GM12878 (cell line): ENCODE data around the gene NADSYN1. TPM values are rescaled to one million over a fixed set of nuclear protein-coding genes. Genes with fewer than 3 reads are reported as not detected.

Experiments used
- ATAC-seq: fragments of 200-7000 bp; cut with Tn5 transposase; 3 replicates; pipeline ENCODE4 v1.9.1; 2020; ENCODE audit warnings: mild to moderate bottlenecking, moderate library complexity
- BruUV-seq: library from RNA; stranded (reverse); fragments of 400-500 nt; replicated peaks from 2 replicates; lab custom pipeline; 2021; lab: Mats Ljungman, UMichigan
- CTCF ChIA-PET: fragments of 300-600 bp; sonication (Branson Sonifier 250); formaldehyde crosslinking; extraction: SDS; loops from one replicate; lab custom pipeline; 2021; ENCODE audit warnings: inconsistent platforms; lab: Yijun Ruan, JAX
- POLR2A ChIA-PET: fragments of 350-600 bp; formaldehyde crosslinking; extraction: SDS; loops from one replicate; lab custom pipeline; 2021; ENCODE audit warnings: inconsistent platforms; lab: Charles Lee
- RAD21 ChIA-PET: fragments of 300-600 bp; sonication (Branson Sonifier 250); formaldehyde crosslinking; loops from one replicate; lab custom pipeline; 2023; ENCODE audit warnings: antibody characterized with exemption; ENCODE audit not compliant: unreplicated experiment; lab: Charles Lee
- SMC1A ChIA-PET: fragments of 300-600 bp; sonication (Branson Sonifier 250); formaldehyde crosslinking; loops from one replicate; lab custom pipeline; 2023; ENCODE audit not compliant: unreplicated experiment, uncharacterized antibody; lab: Charles Lee
- DNase-seq: peaks from one replicate; pipeline ENCODE4 v3.0.0-alpha.2; 2011; ENCODE audit warnings: low read depth, low spot score
- FAIRE-seq: peaks from 3 replicates; lab custom pipeline; 2011; peaks lifted over from hg19 to GRCh38; lab: Jason Lieb, UNC
- H2AFZ ChIP-seq: 2 replicates; pipeline ENCODE4 v1.6.0; 2011; ENCODE audit warnings: low read depth, low read length, control low read depth; ENCODE audit not compliant: control insufficient read depth
- H3K27ac ChIP-seq: 2 replicates; pipeline ENCODE4 v1.5.1; 2011; ENCODE audit warnings: control low read depth; ENCODE audit not compliant: control insufficient read depth, insufficient read depth
- H3K27me3 ChIP-seq, 2 experiments: replicated peaks in 1 of 2; 2 replicates each; pipeline versions ENCODE4 v1.6.0 to v1.6.1; 2011; ENCODE audit warnings: low read length in 1 of 2; ENCODE audit not compliant: control insufficient read depth in 2 of 2, insufficient read depth in 2 of 2
- H3K36me3 ChIP-seq, 2 experiments: 2 replicates each; pipeline ENCODE4 v1.5.1; 2011; ENCODE audit warnings: low read length in 1 of 2; ENCODE audit not compliant: control insufficient read depth in 2 of 2, insufficient read depth in 2 of 2
- H3K4me1 ChIP-seq: 2 replicates; pipeline ENCODE4 v1.6.1; 2011; ENCODE audit warnings: mild to moderate bottlenecking, low read length, moderate library complexity, mixed read lengths; ENCODE audit not compliant: control insufficient read depth, insufficient read depth
- H3K4me2 ChIP-seq: 2 replicates; pipeline ENCODE4 v1.6.0; 2011; ENCODE audit warnings: control low read depth; ENCODE audit not compliant: control insufficient read depth, insufficient read depth
- H3K4me3 ChIP-seq: fragments of 200-600 bp; sonication (generic); 2 replicates; pipeline ENCODE4 v1.5.1; 2016
- H3K79me2 ChIP-seq: 2 replicates; pipeline ENCODE4 v1.6.0; 2011; ENCODE audit warnings: low read length; ENCODE audit not compliant: control insufficient read depth, insufficient read depth
- H3K9ac ChIP-seq: 2 replicates; pipeline ENCODE4 v1.8.0; 2011; ENCODE audit warnings: low read length, control low read depth, mixed read lengths; ENCODE audit not compliant: control insufficient read depth, insufficient read depth
- H3K9me3 ChIP-seq: replicated peaks from 3 replicates; pipeline ENCODE4 v1.5.1; 2011; ENCODE audit warnings: mild to moderate bottlenecking, low read length; ENCODE audit not compliant: control insufficient read depth, insufficient read depth
- H4K20me1 ChIP-seq: 2 replicates; pipeline ENCODE4 v1.6.0; 2011; ENCODE audit not compliant: control insufficient read depth, insufficient read depth
- CHD4 ChIP-seq: fragments of 200-600 bp; sonication (generic); IDR thresholded peaks from 2 replicates; pipeline ENCODE4 v1.6.1; 2016; ENCODE audit warnings: mild to moderate bottlenecking
- CREB1 ChIP-seq: IDR thresholded peaks from 2 replicates; pipeline ENCODE4 v1.6.1; 2012; ENCODE audit warnings: low read depth, mild to moderate bottlenecking, inconsistent platforms
- CREM ChIP-seq: IDR thresholded peaks from 2 replicates; pipeline ENCODE4 v1.6.1; 2014; ENCODE audit warnings: antibody characterized with exemption, low read depth
- EED ChIP-seq: sonication (generic); IDR thresholded peaks from 2 replicates; pipeline ENCODE4 v1.6.1; 2016; ENCODE audit warnings: antibody characterized with exemption, low read depth
- EGR1 ChIP-seq, 2 experiments: IDR thresholded peaks; 1 replicate in 1 of 2; 2 replicates in 1 of 2; pipeline ENCODE4 v1.6.1; 2011 to 2012; ENCODE audit warnings: low read depth in 2 of 2, low read length in 2 of 2, borderline replicate concordance in 1 of 2, mild to moderate bottlenecking in 1 of 2, moderate library complexity in 1 of 2
- HDGF ChIP-seq: fragments of 450-650 bp; IDR thresholded peaks from 2 replicates; pipeline ENCODE4 v1.6.1; 2016; ENCODE audit warnings: antibody characterized with exemption
- PAX5 ChIP-seq: IDR thresholded peaks from 2 replicates; pipeline ENCODE4 v1.6.1; 2011; ENCODE audit warnings: low read depth, low read length, borderline replicate concordance
- RUNX3 ChIP-seq: IDR thresholded peaks from 2 replicates; pipeline ENCODE4 v1.6.1; 2012; ENCODE audit warnings: low read length, inconsistent platforms
- TAF1 ChIP-seq: IDR thresholded peaks from 2 replicates; pipeline ENCODE4 v1.6.1; 2011; ENCODE audit warnings: mild to moderate bottlenecking, low read depth, low read length, borderline replicate concordance
- WGBS: methylation state at CpG from one replicate; pipeline ENCODE4 v1.1.6; 2016; ENCODE audit warnings: low lambda C conversion rate; ENCODE audit not compliant: insufficient replicate concordance, insufficient coverage; ENCODE audit errors: missing lambda C conversion rate; 5-methylcytosine and 5-hydroxymethylcytosine counted together
- in situ Hi-C: fragments of 300-500 bp; cut with MboI; formaldehyde crosslinking; loops from 9 replicates; pipeline ENCODE4 v1.14.3; 2018; ENCODE audit warnings: mixed read lengths
- intact Hi-C: fragments of 100-400 bp; cut with micrococcal nuclease; formaldehyde crosslinking; loops from one replicate; pipeline ENCODE4 v1.14.2; 2022; ENCODE audit not compliant: unreplicated experiment
- polyA plus RNA-seq, 11 experiments: library from polyadenylated mRNA; depleted of rRNA in 4 of 11; unstranded in 6 of 11; stranded (reverse) in 5 of 11; fragments of >200 nt; fragmentation: Nextera tagmentation in 4 of 11; fragmentation: Illumina TruSeq in 1 of 11; extraction: Ambion mirVana in 4 of 11; extraction: Trizol in 1 of 11; gene quantifications; 1 replicate in 1 of 11; 2 replicates in 10 of 11; pipeline versions ENCODE4 v1.2.1 to v1.2.3, GENCODE V29; 2011 to 2016; ENCODE audit warnings: inconsistent platforms in 2 of 11, missing spikeins in 2 of 11, low read depth in 1 of 11
- total RNA-seq, 4 experiments: library from RNA; depleted of rRNA in 3 of 4; stranded (reverse); fragments of >200 nt in 3 of 4; fragmentation: Illumina TruSeq in 1 of 4; extraction: Trizol in 1 of 4; gene quantifications; 2 replicates each; pipeline versions ENCODE4 v1.2.1 to v1.2.3, GENCODE V29; 2013 to 2021
- TF ChIP-seq, protein P1 (sequence below): IDR thresholded peaks from 2 replicates; pipeline ENCODE4 v1.6.1; 2012; ENCODE audit warnings: mild to moderate bottlenecking, low read depth, low read length
- TF ChIP-seq, protein P2 (sequence below): fragments of 150-350 bp; IDR thresholded peaks from 2 replicates; pipeline ENCODE4 v1.6.1; 2014; ENCODE audit warnings: mild to moderate bottlenecking, low read depth, low read length

Gene NADSYN1
- total and polyA plus RNA-seq, 10 of the 15 experiments (the other 5 are each of a cell fraction or from before 2014, with no cell fraction given), result 12.2 to 90.2 (median 69.5) TPM

DNA sequence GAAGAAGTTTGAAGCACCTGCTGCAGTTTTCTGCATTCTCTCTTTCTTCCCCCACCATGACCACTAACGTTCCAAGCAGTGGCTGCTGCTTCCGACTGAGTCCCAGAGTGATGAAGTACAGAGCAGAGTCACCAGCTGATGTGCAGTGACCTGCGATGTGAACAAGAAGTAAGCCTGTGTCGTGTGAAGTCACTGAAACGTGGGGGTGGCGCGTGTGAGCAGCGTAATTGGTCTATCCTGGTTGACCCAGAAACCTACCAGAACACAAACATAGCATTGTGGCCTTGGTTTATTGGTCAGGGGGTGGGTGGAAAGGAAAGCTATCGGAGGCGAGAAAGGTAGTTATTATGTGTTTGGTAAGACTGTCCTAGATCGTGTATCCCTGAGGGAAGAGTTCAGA, 77.6 kb downstream of the NADSYN1 start:
- POLR2A ChIA-PET, result no interaction called here
- no peaks in the 10 kb centered on the region for H3K79me2 ChIP-seq
- TF ChIP-seq CHD4 (no peak), CREB1 (peak; percentile 89), EGR1 (IDR thresholded peaks at IDR 0.05; ENCODE audit: borderline replicate concordance in 1 of 2, low read depth in 2 of 2, low read length in 2 of 2) (0 out of 3 replicates have a peak, but pooled peaks of 1 of the 2 experiments have one; percentile 20), PAX5 (0 out of 2 replicates have a peak, but pooled peaks have one; percentile 14), EED (peak; percentile 10; the same call in 1 of the 2 replicates), RUNX3 (peak; percentile 47), CREM (peak; percentile 65; the same call in 1 of the 2 replicates), HDGF (no peak), TAF1 (peak; percentile 39; the same call in 1 of the 2 replicates)
- TF ChIP-seq, protein P1, sequence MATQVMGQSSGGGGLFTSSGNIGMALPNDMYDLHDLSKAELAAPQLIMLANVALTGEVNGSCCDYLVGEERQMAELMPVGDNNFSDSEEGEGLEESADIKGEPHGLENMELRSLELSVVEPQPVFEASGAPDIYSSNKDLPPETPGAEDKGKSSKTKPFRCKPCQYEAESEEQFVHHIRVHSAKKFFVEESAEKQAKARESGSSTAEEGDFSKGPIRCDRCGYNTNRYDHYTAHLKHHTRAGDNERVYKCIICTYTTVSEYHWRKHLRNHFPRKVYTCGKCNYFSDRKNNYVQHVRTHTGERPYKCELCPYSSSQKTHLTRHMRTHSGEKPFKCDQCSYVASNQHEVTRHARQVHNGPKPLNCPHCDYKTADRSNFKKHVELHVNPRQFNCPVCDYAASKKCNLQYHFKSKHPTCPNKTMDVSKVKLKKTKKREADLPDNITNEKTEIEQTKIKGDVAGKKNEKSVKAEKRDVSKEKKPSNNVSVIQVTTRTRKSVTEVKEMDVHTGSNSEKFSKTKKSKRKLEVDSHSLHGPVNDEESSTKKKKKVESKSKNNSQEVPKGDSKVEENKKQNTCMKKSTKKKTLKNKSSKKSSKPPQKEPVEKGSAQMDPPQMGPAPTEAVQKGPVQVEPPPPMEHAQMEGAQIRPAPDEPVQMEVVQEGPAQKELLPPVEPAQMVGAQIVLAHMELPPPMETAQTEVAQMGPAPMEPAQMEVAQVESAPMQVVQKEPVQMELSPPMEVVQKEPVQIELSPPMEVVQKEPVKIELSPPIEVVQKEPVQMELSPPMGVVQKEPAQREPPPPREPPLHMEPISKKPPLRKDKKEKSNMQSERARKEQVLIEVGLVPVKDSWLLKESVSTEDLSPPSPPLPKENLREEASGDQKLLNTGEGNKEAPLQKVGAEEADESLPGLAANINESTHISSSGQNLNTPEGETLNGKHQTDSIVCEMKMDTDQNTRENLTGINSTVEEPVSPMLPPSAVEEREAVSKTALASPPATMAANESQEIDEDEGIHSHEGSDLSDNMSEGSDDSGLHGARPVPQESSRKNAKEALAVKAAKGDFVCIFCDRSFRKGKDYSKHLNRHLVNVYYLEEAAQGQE, result no peak
- TF ChIP-seq, protein P2, sequence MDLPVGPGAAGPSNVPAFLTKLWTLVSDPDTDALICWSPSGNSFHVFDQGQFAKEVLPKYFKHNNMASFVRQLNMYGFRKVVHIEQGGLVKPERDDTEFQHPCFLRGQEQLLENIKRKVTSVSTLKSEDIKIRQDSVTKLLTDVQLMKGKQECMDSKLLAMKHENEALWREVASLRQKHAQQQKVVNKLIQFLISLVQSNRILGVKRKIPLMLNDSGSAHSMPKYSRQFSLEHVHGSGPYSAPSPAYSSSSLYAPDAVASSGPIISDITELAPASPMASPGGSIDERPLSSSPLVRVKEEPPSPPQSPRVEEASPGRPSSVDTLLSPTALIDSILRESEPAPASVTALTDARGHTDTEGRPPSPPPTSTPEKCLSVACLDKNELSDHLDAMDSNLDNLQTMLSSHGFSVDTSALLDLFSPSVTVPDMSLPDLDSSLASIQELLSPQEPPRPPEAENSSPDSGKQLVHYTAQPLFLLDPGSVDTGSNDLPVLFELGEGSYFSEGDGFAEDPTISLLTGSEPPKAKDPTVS, result no peak
- H2AFZ ChIP-seq, result peak overlapping the region; percentile 63
- H3K27ac ChIP-seq, result no peak overlapping the region
- H3K27me3 ChIP-seq, result no peaks in the 10 kb centered on the region
- H4K20me1 ChIP-seq, result no peaks in the 10 kb centered on the region
- H3K4me2 ChIP-seq, result no peak overlapping the region
- no peaks in the 10 kb centered on the region for H3K36me3 ChIP-seq
- SMC1A ChIA-PET, result no interaction called here
- 53% methylated on average over 11 of the region's 11 CpGs for WGBS
- intact Hi-C loops, result no loop called here
- no peak overlapping the region for H3K9ac ChIP-seq
- ATAC-seq, result peak; percentile 30; the same call in 2 of the 3 replicates
- in situ Hi-C loops, result no loop called here
- CTCF ChIA-PET, result no interaction called here
- FAIRE-seq, result peak; percentile 79
- no peak for DNase-seq
- H3K4me3 ChIP-seq, result no peak overlapping the region
- BruUV-seq, result no TSS peak
- H3K4me1 ChIP-seq, result peaks cover 11% of the 10 kb centered on the region
- H3K9me3 ChIP-seq, result no peaks in the 10 kb centered on the region; the same call in 2 of the 3 replicates
- RAD21 ChIA-PET, result no interaction called here
